DOHH2 (cell line): Measurements from ENCODE around the gene IQSEC1.

ENCODE experiments used
- CTCF ChIP-seq: fragments of 200-600 bp; sonication (generic); IDR thresholded peaks from one replicate; pipeline ENCODE4 v1.5.1; 2014; ENCODE audit warnings: antibody characterized with exemption, mild to moderate bottlenecking, low read depth, low read length; ENCODE audit not compliant: poor library complexity, severe bottlenecking
- EZH2phosphoT487 ChIP-seq: fragments of 200-600 bp; sonication (generic); IDR thresholded peaks from 2 replicates; pipeline ENCODE4 v1.6.1; 2017; ENCODE audit warnings: borderline replicate concordance, mild to moderate bottlenecking, antibody characterized with exemption, low read length, moderate library complexity, mixed read lengths

- TF ChIP-seq CTCF (no peak), EZH2phosphoT487 (no peak)
Observed at GRCh38 chr3:12986521-12986920, 86.7 kb downstream of the IQSEC1 start.
